ENCODE results near the gene SRP54. TPM values are rescaled to one million over a fixed set of nuclear protein-coding genes. Genes with fewer than 3 reads are reported as not detected.

Gene SRP54
- total and polyA plus RNA-seq, 2 of the 8 experiments (the other 6 are each of a cell fraction or from before 2014, with no cell fraction given), result 19.7 to 60.0 TPM

GRCh38 chr14:35073486-35073885 lies 90.7 kb downstream of the SRP54 start:
- CTCF ChIA-PET (ENCODE audit: partially characterized antibody), result no interaction called here
- H3K9ac ChIP-seq (replicated peaks in 1 of 4; ENCODE audit: extremely low read depth in 1 of 4, low read depth in 3 of 4, low read length in 3 of 4), result no peak overlapping the region
- no peaks in the 10 kb centered on the region for H3K27me3 ChIP-seq (replicated peaks in 1 of 4; ENCODE audit: control insufficient read depth in 3 of 4, extremely low read depth in 1 of 4, insufficient read depth in 3 of 4, low read length in 3 of 4)
- DNase-seq (ENCODE audit: low read depth in 1 of 2, low spot score in 2 of 2) (no peak), FAIRE-seq (peak; percentile 7)
- no peak overlapping the region for H2BK5ac ChIP-seq (ENCODE audit: low read depth, low read length)
- 94% methylated on average over 1 of the region's 1 CpG; no CpG with 5 or more reads in 1 of the 2 experiments for WGBS, 2 experiments (ENCODE audit: extremely low coverage in 1 of 2, insufficient coverage in 1 of 2, insufficient read length in 1 of 2, insufficient replicate concordance in 2 of 2, low coverage in 1 of 2, low lambda C conversion rate in 2 of 2, missing lambda C conversion rate in 1 of 2)
- H4K8ac ChIP-seq (ENCODE audit: extremely low read depth, insufficient read depth, low read length), result no peak overlapping the region
- no peak overlapping the region for H4K5ac ChIP-seq (ENCODE audit: insufficient read length, low read depth, low read length)
- peaks cover 0 to 5% (median 2%) of the 10 kb centered on the region in 4 experiments; a peak in 2 of 8 replicates for H3K36me3 ChIP-seq (ENCODE audit: control insufficient read depth in 2 of 4, insufficient read depth in 4 of 4, low read length in 3 of 4)
- H3K9me3 ChIP-seq (ENCODE audit: insufficient read depth in 2 of 2, low read depth in 1 of 2, low read length in 1 of 2), result no peaks in the 10 kb centered on the region
- H4K91ac ChIP-seq (replicated peaks; ENCODE audit: insufficient read length, low read length), result no peak overlapping the region
- no peak for TF ChIP-seq JUND (IDR thresholded peaks at IDR 0.05; ENCODE audit: low read length)
- TF ChIP-seq EP300 (IDR thresholded peaks at IDR 0.05; ENCODE audit: borderline replicate concordance in 1 of 2, low read depth in 2 of 2, low read length in 2 of 2), result no peak
- TF ChIP-seq MAFK (IDR thresholded peaks at IDR 0.05; ENCODE audit: low read depth, low read length), result no peak
- TF ChIP-seq, protein P1, sequence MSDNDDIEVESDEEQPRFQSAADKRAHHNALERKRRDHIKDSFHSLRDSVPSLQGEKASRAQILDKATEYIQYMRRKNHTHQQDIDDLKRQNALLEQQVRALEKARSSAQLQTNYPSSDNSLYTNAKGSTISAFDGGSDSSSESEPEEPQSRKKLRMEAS (IDR thresholded peaks at IDR 0.05), result no peak
- no peak for TF ChIP-seq HDAC2 (IDR thresholded peaks at IDR 0.05; ENCODE audit: borderline replicate concordance in 1 of 2, low read depth in 2 of 2, low read length in 2 of 2)
- no peak for TF ChIP-seq HDAC6 (IDR thresholded peaks at IDR 0.05; ENCODE audit: low read depth, low read length)
- TF ChIP-seq JUN (IDR thresholded peaks at IDR 0.05; ENCODE audit: low read depth, low read length), result no peak
- TF ChIP-seq BACH1 (IDR thresholded peaks at IDR 0.05; ENCODE audit: low read length), result no peak
- no peak for TF ChIP-seq NANOG (IDR thresholded peaks at IDR 0.05; ENCODE audit: insufficient read depth, low read depth, low read length, poor library complexity, severe bottlenecking)
- TF ChIP-seq SIX5 (IDR thresholded peaks at IDR 0.05; ENCODE audit: low read depth, low read length), result no peak
- no peak overlapping the region for H2BK12ac ChIP-seq (ENCODE audit: low read depth, low read length)
- H3K14ac ChIP-seq (ENCODE audit: insufficient read length), result no peak overlapping the region
- no peak overlapping the region for H3K56ac ChIP-seq (replicated peaks; ENCODE audit: insufficient read length, low read depth, low read length)
- no peaks in the 10 kb centered on the region for H3K4me1 ChIP-seq (replicated peaks in 1 of 4; ENCODE audit: control insufficient read depth in 3 of 4, insufficient read depth in 4 of 4, low read length in 3 of 4)
- H3K4me3 ChIP-seq (ENCODE audit: extremely low read depth in 1 of 4, insufficient read depth in 2 of 4, low read depth in 3 of 4, low read length in 4 of 4), result no peak overlapping the region
- H4K20me1 ChIP-seq (replicated peaks in 1 of 2; ENCODE audit: control insufficient read depth in 1 of 2, insufficient read depth in 2 of 2, low read length in 2 of 2), result no peaks in the 10 kb centered on the region
- H3K18ac ChIP-seq (ENCODE audit: extremely low read depth, low read length), result no peak overlapping the region
- H2AFZ ChIP-seq (ENCODE audit: low read length), result no peak overlapping the region
- no peak overlapping the region for H2BK120ac ChIP-seq (replicated peaks; ENCODE audit: low read depth, low read length)
- H3K4me2 ChIP-seq (ENCODE audit: insufficient read depth in 1 of 2, low read depth in 2 of 2, low read length in 2 of 2), result no peak overlapping the region
- no peak overlapping the region for H3K4ac ChIP-seq (replicated peaks; ENCODE audit: insufficient read length, low read depth, low read length)
- H3K79me1 ChIP-seq (ENCODE audit: low read depth, low read length), result no peaks in the 10 kb centered on the region
- no peak overlapping the region for H2AK5ac ChIP-seq (ENCODE audit: low read depth, low read length)
- H3K27ac ChIP-seq (ENCODE audit: low read depth, low read length), result no peak overlapping the region
- H2BK20ac ChIP-seq (ENCODE audit: low read length), result no peak overlapping the region
- no peak overlapping the region for H2BK15ac ChIP-seq (ENCODE audit: low read length)
- H3K79me2 ChIP-seq (ENCODE audit: control insufficient read depth in 1 of 2, insufficient read depth in 2 of 2, low read length in 2 of 2), result no peaks in the 10 kb centered on the region
- POLR2A ChIA-PET (ENCODE audit: partially characterized antibody), result interaction anchor here (0.6 kb wide), 1 partner anchor 205 kb away, joined by 3 read pairs; no protein-coding TSS in a partner anchor
- no peaks in the 10 kb centered on the region for H3K23me2 ChIP-seq (ENCODE audit: low read depth, low read length)
- H3K23ac ChIP-seq (ENCODE audit: insufficient read length), result no peak overlapping the region

All from H1 (cell line).